ENCODE measurements around the gene ZBTB20.

Gene ZBTB20

GRCh38 chr3:114550165-114550564 lies 596.9 kb downstream of the ZBTB20 start:
- no peak for TF ChIP-seq CTCF (IDR thresholded peaks at IDR 0.05; ENCODE audit: control insufficient read depth, insufficient read depth, low read depth, low read length, missing control alignments)

GRCh38 chr3:114545193-114545592 lies 601.9 kb downstream of the ZBTB20 start:
- no peak for DNase-seq (ENCODE audit: low read depth)
- TF ChIP-seq CTCF (IDR thresholded peaks at IDR 0.05; ENCODE audit: control insufficient read depth, insufficient read depth, low read depth, low read length, missing control alignments), result no peak
- H3K4me3 ChIP-seq (ENCODE audit: control insufficient read depth, low read depth, low read length), result no peak overlapping the region

More at GRCh38 chr3:114550165-114550564, 596.9 kb downstream of the ZBTB20 start:
- no peak overlapping the region for H3K4me3 ChIP-seq (ENCODE audit: control insufficient read depth, low read depth, low read length)
- DNase-seq (ENCODE audit: low read depth), result no peak

- no peak overlapping the region for H3K4me3 ChIP-seq (ENCODE audit: control insufficient read depth, low read depth, low read length)
- DNase-seq (ENCODE audit: low read depth), result no peak
- TF ChIP-seq CTCF (IDR thresholded peaks at IDR 0.05; ENCODE audit: control insufficient read depth, insufficient read depth, low read depth, low read length, missing control alignments), result no peak
Observed at GRCh38 chr3:114542359-114542758, 604.7 kb downstream of the ZBTB20 start.

- TF ChIP-seq CTCF (IDR thresholded peaks at IDR 0.05; ENCODE audit: control insufficient read depth, insufficient read depth, low read depth, low read length, missing control alignments), result no peak
- DNase-seq (ENCODE audit: low read depth), result no peak
- H3K4me3 ChIP-seq (ENCODE audit: control insufficient read depth, low read depth, low read length), result no peak overlapping the region
Observed at GRCh38 chr3:114539525-114539924, 607.6 kb downstream of the ZBTB20 start.

- H3K4me3 ChIP-seq (ENCODE audit: control insufficient read depth, low read depth, low read length), result no peak overlapping the region
- no peak for TF ChIP-seq CTCF (IDR thresholded peaks at IDR 0.05; ENCODE audit: control insufficient read depth, insufficient read depth, low read depth, low read length, missing control alignments)
- DNase-seq (ENCODE audit: low read depth), result no peak
Observed at GRCh38 chr3:114538211-114538610, 608.9 kb downstream of the ZBTB20 start.

GRCh38 chr3:114528517-114528916 lies 618.6 kb downstream of the ZBTB20 start:
- no peak overlapping the region for H3K4me3 ChIP-seq (ENCODE audit: control insufficient read depth, low read depth, low read length)
- DNase-seq (ENCODE audit: low read depth), result no peak
- no peak for TF ChIP-seq CTCF (IDR thresholded peaks at IDR 0.05; ENCODE audit: control insufficient read depth, insufficient read depth, low read depth, low read length, missing control alignments)
